ENCODE results near the gene NTRK3.

- TF ChIP-seq PATZ1 (CRISPR knock-in tag; IDR thresholded peaks at IDR 0.05; ENCODE audit: borderline replicate concordance), result no peak
- no peak for TF ChIP-seq ARNTL (CRISPR knock-in tag; IDR thresholded peaks at IDR 0.05; ENCODE audit: borderline replicate concordance, low read depth)
- TF ChIP-seq BACH2 (CRISPR knock-in tag; IDR thresholded peaks at IDR 0.05; ENCODE audit: borderline replicate concordance), result no peak
- TF ChIP-seq ZNF70 (CRISPR knock-in tag; IDR thresholded peaks at IDR 0.05), result no peak
- no peak for TF ChIP-seq TOX (CRISPR knock-in tag; IDR thresholded peaks at IDR 0.05; ENCODE audit: borderline replicate concordance)
- no peak for TF ChIP-seq TCF4 (CRISPR knock-in tag; IDR thresholded peaks at IDR 0.05; ENCODE audit: borderline replicate concordance)
- TF ChIP-seq ISL1 (CRISPR knock-in tag; IDR thresholded peaks at IDR 0.05), result no peak
- TF ChIP-seq ZFP30 (CRISPR knock-in tag; IDR thresholded peaks at IDR 0.05), result no peak
- no peak for TF ChIP-seq PPARA (CRISPR knock-in tag; IDR thresholded peaks at IDR 0.05; ENCODE audit: borderline replicate concordance)
These were observed 383.0 kb downstream of the NTRK3 start for GRCh38 chr15:87873516-87873915.

Measured in SK-N-SH treated with all-trans-retinoic acid at 6 μM for 48 hours (cell line).